Lower leg skin (tissue), 3 donors: ENCODE data around the gene SERPINB7.

Experiments used
- POLR2A ChIP-seq, 2 donors: fragments of 450-650 bp; IDR thresholded peaks; one replicate each; pipeline ENCODE4 v1.6.1; 2016 to 2017; ENCODE audit warnings: antibody characterized with exemption in 2 of 2, mild to moderate bottlenecking in 1 of 2, moderate library complexity in 1 of 2
- TF ChIP-seq, protein P1 (sequence below), 3 donors: fragments of 450-650 bp; IDR thresholded peaks; one replicate each; pipeline ENCODE4 v1.5.1; 2016; ENCODE audit warnings: antibody characterized with exemption in 3 of 3, mild to moderate bottlenecking in 3 of 3, moderate library complexity in 2 of 3

DNA sequence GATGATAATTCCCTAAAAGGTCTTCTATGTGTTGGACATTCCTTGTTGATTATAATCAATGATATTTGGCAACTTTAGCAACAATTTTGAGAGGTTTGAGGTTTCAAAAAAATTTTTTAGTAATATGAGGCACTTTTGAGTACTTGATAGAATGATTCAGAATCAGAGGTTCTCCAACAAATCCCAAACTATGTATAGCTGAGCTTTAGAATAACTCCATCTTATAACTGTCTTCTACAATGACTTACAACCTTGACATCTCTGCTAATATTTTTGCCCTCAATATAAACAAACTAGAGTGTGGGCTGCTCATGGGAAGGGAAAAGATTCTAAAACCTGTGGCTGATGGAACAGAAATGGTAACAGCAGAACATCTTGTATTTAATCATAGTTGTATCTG lies 21.5 kb upstream of the SERPINB7 start:
- TF ChIP-seq, protein P1, sequence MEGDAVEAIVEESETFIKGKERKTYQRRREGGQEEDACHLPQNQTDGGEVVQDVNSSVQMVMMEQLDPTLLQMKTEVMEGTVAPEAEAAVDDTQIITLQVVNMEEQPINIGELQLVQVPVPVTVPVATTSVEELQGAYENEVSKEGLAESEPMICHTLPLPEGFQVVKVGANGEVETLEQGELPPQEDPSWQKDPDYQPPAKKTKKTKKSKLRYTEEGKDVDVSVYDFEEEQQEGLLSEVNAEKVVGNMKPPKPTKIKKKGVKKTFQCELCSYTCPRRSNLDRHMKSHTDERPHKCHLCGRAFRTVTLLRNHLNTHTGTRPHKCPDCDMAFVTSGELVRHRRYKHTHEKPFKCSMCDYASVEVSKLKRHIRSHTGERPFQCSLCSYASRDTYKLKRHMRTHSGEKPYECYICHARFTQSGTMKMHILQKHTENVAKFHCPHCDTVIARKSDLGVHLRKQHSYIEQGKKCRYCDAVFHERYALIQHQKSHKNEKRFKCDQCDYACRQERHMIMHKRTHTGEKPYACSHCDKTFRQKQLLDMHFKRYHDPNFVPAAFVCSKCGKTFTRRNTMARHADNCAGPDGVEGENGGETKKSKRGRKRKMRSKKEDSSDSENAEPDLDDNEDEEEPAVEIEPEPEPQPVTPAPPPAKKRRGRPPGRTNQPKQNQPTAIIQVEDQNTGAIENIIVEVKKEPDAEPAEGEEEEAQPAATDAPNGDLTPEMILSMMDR (IDR thresholded peaks at IDR 0.05): no peak
- no peak for TF ChIP-seq POLR2A (IDR thresholded peaks at IDR 0.05)
